ENCODE data around the gene LCE2D.
A peak's percentile ranks its signal among the peaks of the same experiment; 100 is the strongest.

Gene LCE2D

GRCh38 chr1:152623203-152623844 lies 39.9 kb upstream of the LCE2D start:
- TF ChIP-seq CTCF (IDR thresholded peaks at IDR 0.05; ENCODE audit: insufficient read depth, low read length) (peak; percentile 49), SPI1 (IDR thresholded peaks at IDR 0.05; ENCODE audit: borderline replicate concordance, low read depth) (no peak)
- Histone ChIP-seq H3K4me3 (replicated peaks; ENCODE audit: insufficient read depth, low read length) (no peak overlapping the region), H3K27me3 (ENCODE audit: insufficient read depth, poor library complexity, severe bottlenecking) (no peaks in the 10 kb centered on the region), H3K27ac (replicated peaks) (peak overlapping the region; percentile 49)
- peak; percentile 16 to 59 for DNase-seq (ENCODE audit: low read depth in 1 of 2, low spot score in 1 of 2)

- H3K27me3 ChIP-seq (ENCODE audit: insufficient read depth, poor library complexity, severe bottlenecking), result no peaks in the 10 kb centered on the region
- TF ChIP-seq CTCF (IDR thresholded peaks at IDR 0.05; ENCODE audit: insufficient read depth, low read length) (no peak), POLR2AphosphoS5 (IDR thresholded peaks at IDR 0.05; ENCODE audit: low read depth) (no peak), GABPA (IDR thresholded peaks at IDR 0.05; ENCODE audit: low read depth) (no peak), SPI1 (IDR thresholded peaks at IDR 0.05; ENCODE audit: borderline replicate concordance, low read depth) (no peak), REST (IDR thresholded peaks at IDR 0.05; ENCODE audit: insufficient replicate concordance, low read depth) (no peak)
- no peak for DNase-seq (ENCODE audit: low read depth in 1 of 2, low spot score in 1 of 2)
- H3K27ac ChIP-seq (replicated peaks), result no peak overlapping the region
- no peak overlapping the region for H3K4me3 ChIP-seq (replicated peaks; ENCODE audit: insufficient read depth, low read length)
Measured at GRCh38 chr1:152626744-152627143, 36.4 kb upstream of the LCE2D start.

GRCh38 chr1:152630596-152630995 lies 32.6 kb upstream of the LCE2D start:
- no peak for TF ChIP-seq SPI1 (IDR thresholded peaks at IDR 0.05; ENCODE audit: borderline replicate concordance, low read depth)
- Histone ChIP-seq H3K27me3 (ENCODE audit: insufficient read depth, poor library complexity, severe bottlenecking) (no peaks in the 10 kb centered on the region), H3K27ac (replicated peaks) (no peak overlapping the region), H3K4me3 (replicated peaks; ENCODE audit: insufficient read depth, low read length) (no peak overlapping the region)
- DNase-seq (ENCODE audit: low read depth in 1 of 2, low spot score in 1 of 2), result no peak

GRCh38 chr1:152640351-152640750 lies 22.8 kb upstream of the LCE2D start:
- no peak overlapping the region for H3K4me3 ChIP-seq (replicated peaks; ENCODE audit: insufficient read depth, low read length)
- TF ChIP-seq REST (IDR thresholded peaks at IDR 0.05; ENCODE audit: insufficient replicate concordance, low read depth), result no peak
- TF ChIP-seq POLR2AphosphoS5 (IDR thresholded peaks at IDR 0.05; ENCODE audit: low read depth), result no peak
- TF ChIP-seq GABPA (IDR thresholded peaks at IDR 0.05; ENCODE audit: low read depth), result no peak
- TF ChIP-seq CTCF (IDR thresholded peaks at IDR 0.05; ENCODE audit: insufficient read depth, low read length), result no peak
- no peak for TF ChIP-seq SPI1 (IDR thresholded peaks at IDR 0.05; ENCODE audit: borderline replicate concordance, low read depth)
- H3K27ac ChIP-seq (replicated peaks), result no peak overlapping the region
- H3K27me3 ChIP-seq (ENCODE audit: insufficient read depth, poor library complexity, severe bottlenecking), result no peaks in the 10 kb centered on the region
- no peak for DNase-seq (ENCODE audit: low read depth in 1 of 2, low spot score in 1 of 2)
